ENCODE measurements around the gene SPART.
"Not testable (repeated sequence)": the region's sequence is repeated elsewhere in the genome, so short reads cannot be mapped to it uniquely, and the experiment has no call there.

The SPART gene

GRCh38 chr13:36323408-36323807 lies 22.8 kb downstream of the SPART start:
- POLR2A ChIA-PET, result no interaction called here

GRCh38 chr13:36319793-36320192 lies 26.4 kb downstream of the SPART start:
- POLR2A ChIA-PET; DNase-seq (ENCODE audit: extremely low spot score): not testable (repeated sequence)

More at GRCh38 chr13:36323408-36323807, 22.8 kb downstream of the SPART start:
- CTCF ChIA-PET, result no interaction called here
- TF ChIP-seq HDGF (IDR thresholded peaks at IDR 0.05; ENCODE audit: borderline replicate concordance), result no peak
- no peak for TF ChIP-seq NFRKB (IDR thresholded peaks at IDR 0.05)
- no peak for TF ChIP-seq L3MBTL2 (conservative IDR thresholded peaks at IDR 0.05)
- no peak for TF ChIP-seq SP1 (IDR thresholded peaks at IDR 0.05)
- TF ChIP-seq FOXM1 (IDR thresholded peaks at IDR 0.05; ENCODE audit: borderline replicate concordance), result no peak
- TF ChIP-seq, protein P1, sequence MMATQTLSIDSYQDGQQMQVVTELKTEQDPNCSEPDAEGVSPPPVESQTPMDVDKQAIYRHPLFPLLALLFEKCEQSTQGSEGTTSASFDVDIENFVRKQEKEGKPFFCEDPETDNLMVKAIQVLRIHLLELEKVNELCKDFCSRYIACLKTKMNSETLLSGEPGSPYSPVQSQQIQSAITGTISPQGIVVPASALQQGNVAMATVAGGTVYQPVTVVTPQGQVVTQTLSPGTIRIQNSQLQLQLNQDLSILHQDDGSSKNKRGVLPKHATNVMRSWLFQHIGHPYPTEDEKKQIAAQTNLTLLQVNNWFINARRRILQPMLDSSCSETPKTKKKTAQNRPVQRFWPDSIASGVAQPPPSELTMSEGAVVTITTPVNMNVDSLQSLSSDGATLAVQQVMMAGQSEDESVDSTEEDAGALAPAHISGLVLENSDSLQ (IDR thresholded peaks at IDR 0.05), result no peak
- no peak for TF ChIP-seq SUZ12 (IDR thresholded peaks at IDR 0.05)
- TF ChIP-seq ZNF384 (IDR thresholded peaks at IDR 0.05), result no peak
- TF ChIP-seq CTBP1 (IDR thresholded peaks at IDR 0.05; ENCODE audit: borderline replicate concordance), result no peak
- TF ChIP-seq BHLHE40 (IDR thresholded peaks at IDR 0.05; ENCODE audit: borderline replicate concordance), result no peak
- no peak for TF ChIP-seq LEF1 (IDR thresholded peaks at IDR 0.05; ENCODE audit: borderline replicate concordance)
- TF ChIP-seq FOXK2 (IDR thresholded peaks at IDR 0.05), result no peak
- no peak for DNase-seq (ENCODE audit: extremely low spot score)

DNA sequence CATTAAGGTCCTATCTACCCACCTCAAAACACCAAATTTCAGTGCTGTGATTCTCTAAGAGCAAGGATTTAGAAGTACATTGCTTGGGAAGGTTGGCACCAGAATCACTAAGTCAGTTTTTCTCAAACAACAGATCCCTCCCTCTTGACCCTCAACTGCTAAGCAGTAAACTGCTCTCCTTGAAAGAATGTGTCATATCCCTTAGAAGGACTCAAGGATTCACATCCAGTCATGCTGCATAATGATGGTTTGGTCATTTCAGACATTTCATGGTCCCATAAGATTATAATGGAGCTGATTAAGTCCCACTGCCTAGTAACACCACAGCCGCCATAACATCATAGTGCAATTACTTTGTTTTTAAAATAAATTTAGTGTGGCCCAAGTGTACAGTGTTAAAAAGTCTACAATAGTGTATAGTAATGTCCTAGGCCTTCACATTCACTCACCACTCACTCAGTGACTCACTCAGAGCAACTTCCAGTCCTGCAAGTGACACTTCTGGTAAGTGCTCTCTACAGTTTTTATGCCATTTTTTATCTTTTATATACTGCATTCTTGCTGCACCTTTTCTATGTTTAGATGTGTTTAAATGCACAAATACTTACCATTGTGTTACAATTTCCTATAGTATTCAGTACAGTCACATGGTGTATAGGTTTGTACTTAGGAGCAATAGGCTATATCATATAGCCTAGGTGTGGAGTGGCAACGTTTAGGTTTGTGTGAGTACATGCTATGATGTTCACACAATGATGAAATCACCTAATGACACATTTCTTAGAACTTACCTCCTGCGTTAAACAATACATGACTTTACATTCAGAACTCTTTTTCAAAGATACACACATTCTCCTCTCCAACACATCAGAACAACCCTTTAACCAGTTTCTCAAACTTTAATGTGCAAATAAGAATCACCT lies 32.9 kb downstream of the SPART start:
- POLR2A ChIA-PET, result no interaction called here
- TF ChIP-seq NFRKB (IDR thresholded peaks at IDR 0.05) (no peak), ARNT (IDR thresholded peaks at IDR 0.05) (no peak), LEF1 (IDR thresholded peaks at IDR 0.05; ENCODE audit: borderline replicate concordance) (no peak), FOXK2 (IDR thresholded peaks at IDR 0.05) (no peak), CTBP1 (IDR thresholded peaks at IDR 0.05; ENCODE audit: borderline replicate concordance) (no peak), BHLHE40 (IDR thresholded peaks at IDR 0.05; ENCODE audit: borderline replicate concordance) (no peak), HDGF (IDR thresholded peaks at IDR 0.05; ENCODE audit: borderline replicate concordance) (no peak), SUZ12 (IDR thresholded peaks at IDR 0.05) (no peak), TARDBP (IDR thresholded peaks at IDR 0.05) (no peak), ELF4 (IDR thresholded peaks at IDR 0.05) (no peak), L3MBTL2 (conservative IDR thresholded peaks at IDR 0.05) (no peak), SP1 (IDR thresholded peaks at IDR 0.05) (no peak), ZNF384 (IDR thresholded peaks at IDR 0.05) (no peak), FOXM1 (IDR thresholded peaks at IDR 0.05; ENCODE audit: borderline replicate concordance) (no peak), FOXA1 (IDR thresholded peaks at IDR 0.05) (no peak)
- TF ChIP-seq, protein P1 (IDR thresholded peaks at IDR 0.05), result no peak
- CTCF ChIA-PET, result interaction anchor here (0.6 kb wide), 1 partner anchor 193 kb away, joined by 3 read pairs; no protein-coding TSS in a partner anchor
- no peak for DNase-seq (ENCODE audit: extremely low spot score)

More at GRCh38 chr13:36319793-36320192, 26.4 kb downstream of the SPART start:
- CTCF ChIA-PET, result not testable (repeated sequence)

DNA sequence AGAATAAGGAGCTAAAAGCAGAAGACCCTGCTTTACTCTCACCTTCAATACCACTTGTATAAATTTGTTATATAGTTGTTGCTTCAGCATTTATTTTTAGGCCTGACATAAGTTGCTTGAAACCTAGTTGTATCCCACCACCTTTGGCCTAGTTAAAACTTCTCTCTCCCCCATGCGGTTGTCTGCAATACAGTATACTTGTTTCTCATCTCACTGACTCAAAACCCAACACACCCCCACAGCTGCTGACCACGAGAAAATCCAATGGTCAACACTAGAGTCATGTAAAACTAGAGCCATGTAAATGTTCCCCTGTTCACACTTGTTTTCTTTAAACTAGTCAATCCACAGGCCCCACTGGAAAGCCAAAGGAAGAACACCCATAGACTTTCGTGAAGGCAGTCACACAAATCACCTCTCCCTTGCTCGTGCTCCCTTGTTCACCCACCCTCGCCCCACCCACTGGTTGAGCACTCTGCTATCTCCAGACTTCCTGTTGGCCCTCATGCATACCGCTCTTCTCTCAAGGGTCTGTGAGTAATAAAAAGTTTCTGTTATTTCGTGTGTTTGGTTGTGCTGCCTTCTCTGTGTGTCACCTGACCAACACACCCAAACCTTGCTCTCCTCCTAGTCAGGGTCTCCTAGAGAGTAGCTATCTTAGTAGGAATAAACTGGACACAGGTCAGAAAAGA lies 35.6 kb downstream of the SPART start:
- ChIA-PET POLR2A (no interaction called here), CTCF (no interaction called here)
- no peak for DNase-seq (ENCODE audit: extremely low spot score)
- TF ChIP-seq ELF4 (IDR thresholded peaks at IDR 0.05) (no peak), L3MBTL2 (conservative IDR thresholded peaks at IDR 0.05) (no peak), NFRKB (IDR thresholded peaks at IDR 0.05) (no peak), ARNT (IDR thresholded peaks at IDR 0.05) (no peak), FOXM1 (IDR thresholded peaks at IDR 0.05; ENCODE audit: borderline replicate concordance) (no peak), HDGF (IDR thresholded peaks at IDR 0.05; ENCODE audit: borderline replicate concordance) (no peak), CTBP1 (IDR thresholded peaks at IDR 0.05; ENCODE audit: borderline replicate concordance) (no peak), TARDBP (IDR thresholded peaks at IDR 0.05) (no peak)

DNA sequence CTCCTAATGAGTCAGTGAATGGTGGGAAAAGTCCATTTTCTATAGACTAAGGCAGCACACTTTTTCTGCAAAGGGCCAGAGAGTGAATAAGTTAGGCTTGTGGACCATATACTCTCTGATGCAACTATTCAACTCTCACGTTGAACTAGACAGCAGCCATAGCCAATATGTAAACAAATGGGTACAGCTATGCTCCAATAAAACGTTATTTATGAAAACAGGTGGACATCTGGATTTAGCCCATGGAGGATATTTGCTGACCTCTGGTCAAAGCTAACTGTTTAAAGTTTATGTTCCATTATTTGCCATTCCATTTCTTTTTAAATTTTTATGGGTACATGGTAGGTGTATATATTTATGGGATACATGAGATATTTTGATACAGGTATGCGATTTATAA lies 43.9 kb downstream of the SPART start:
- POLR2A ChIA-PET, result no interaction called here
- TF ChIP-seq NFRKB (IDR thresholded peaks at IDR 0.05) (no peak), FOXM1 (IDR thresholded peaks at IDR 0.05; ENCODE audit: borderline replicate concordance) (no peak), SP1 (IDR thresholded peaks at IDR 0.05) (no peak), FOXA1 (IDR thresholded peaks at IDR 0.05) (no peak), SUZ12 (IDR thresholded peaks at IDR 0.05) (no peak), FOXK2 (IDR thresholded peaks at IDR 0.05) (no peak), CTBP1 (IDR thresholded peaks at IDR 0.05; ENCODE audit: borderline replicate concordance) (no peak), HDGF (IDR thresholded peaks at IDR 0.05; ENCODE audit: borderline replicate concordance) (no peak), L3MBTL2 (conservative IDR thresholded peaks at IDR 0.05) (no peak), LEF1 (IDR thresholded peaks at IDR 0.05; ENCODE audit: borderline replicate concordance) (no peak), ZNF384 (IDR thresholded peaks at IDR 0.05) (no peak), ELF4 (IDR thresholded peaks at IDR 0.05) (no peak), BHLHE40 (IDR thresholded peaks at IDR 0.05; ENCODE audit: borderline replicate concordance) (no peak), ARNT (IDR thresholded peaks at IDR 0.05) (no peak), TARDBP (IDR thresholded peaks at IDR 0.05) (no peak)
- TF ChIP-seq, protein P1 (IDR thresholded peaks at IDR 0.05), result no peak
- CTCF ChIA-PET, result no interaction called here
- no peak for DNase-seq (ENCODE audit: extremely low spot score)

DNA sequence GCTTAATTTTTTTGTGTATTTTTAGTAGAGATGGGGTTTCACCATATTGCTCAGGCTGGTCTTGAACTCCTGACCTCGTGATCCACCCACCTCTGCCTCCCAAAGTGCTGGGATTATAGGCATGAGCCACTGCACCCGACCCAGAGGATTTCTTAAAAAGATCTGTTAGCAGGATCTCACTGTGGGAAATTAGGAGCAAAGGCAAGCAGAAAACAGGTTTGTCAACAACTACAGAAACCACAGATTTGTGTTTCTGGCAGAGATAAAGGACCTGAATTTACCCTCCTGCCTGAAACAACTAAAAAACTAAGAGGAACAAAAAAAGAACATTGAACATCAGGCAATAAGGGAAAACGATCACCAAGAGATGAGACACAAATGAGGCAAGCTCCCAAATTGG lies 46.7 kb downstream of the SPART start:
- DNase-seq (ENCODE audit: extremely low spot score); CTCF ChIA-PET; POLR2A ChIA-PET: not testable (repeated sequence)
